Neural progenitor cell (in vitro differentiated cells): ENCODE measurements around the gene LEKR1. TPM values are rescaled to one million over a fixed set of nuclear protein-coding genes. Genes with fewer than 3 reads are reported as not detected.
A peak's percentile ranks its signal among the peaks of the same experiment; 100 is the strongest.

Source experiments
- DNase-seq: peaks from one replicate; pipeline ENCODE4 v3.0.0-alpha.2; 2016; ENCODE audit warnings: low spot score
- H2AFZ ChIP-seq: fragments of 200-600 bp; sonication (generic); replicated peaks from 2 replicates; pipeline ENCODE4 v1.6.1; 2016; ENCODE audit warnings: antibody characterized with exemption
- H3F3A ChIP-seq: fragments of 200-600 bp; sonication (generic); 2 replicates; pipeline ENCODE4 v1.6.1; 2016; ENCODE audit warnings: antibody characterized with exemption, low read depth
- H3K27ac ChIP-seq: fragments of 200-600 bp; sonication (generic); 2 replicates; pipeline ENCODE4 v1.5.1; 2016; ENCODE audit warnings: mild to moderate bottlenecking
- H3K27me3 ChIP-seq: fragments of 200-600 bp; sonication (generic); 2 replicates; pipeline ENCODE4 v1.6.1; 2016; ENCODE audit warnings: mild to moderate bottlenecking, moderate library complexity
- H3K36me3 ChIP-seq: fragments of 200-600 bp; sonication (generic); 2 replicates; pipeline ENCODE4 v1.5.1; 2016
- H3K4me1 ChIP-seq: fragments of 200-600 bp; sonication (generic); 2 replicates; pipeline ENCODE4 v1.6.1; 2016; ENCODE audit warnings: mixed run types
- H3K4me2 ChIP-seq: fragments of 200-600 bp; sonication (generic); 2 replicates; pipeline ENCODE4 v1.6.1; 2016
- H3K4me3 ChIP-seq: fragments of 200-600 bp; sonication (generic); 2 replicates; pipeline ENCODE4 v1.5.1; 2016
- H3K79me2 ChIP-seq: fragments of 200-600 bp; sonication (generic); 2 replicates; pipeline ENCODE4 v1.6.1; 2016; ENCODE audit warnings: low read depth
- H3K9ac ChIP-seq: fragments of 200-600 bp; sonication (generic); 2 replicates; pipeline ENCODE4 v1.6.1; 2016
- H3K9me3 ChIP-seq: fragments of 200-600 bp; sonication (generic); 2 replicates; pipeline ENCODE4 v1.5.1; 2016; ENCODE audit warnings: low read depth
- H4K20me1 ChIP-seq: fragments of 200-600 bp; sonication (generic); 2 replicates; pipeline ENCODE4 v1.6.1; 2016; ENCODE audit warnings: low read depth
- H3K27ac Mint-ChIP-seq: 3 replicates; pipeline ENCODE4 v1.8.0; 2021; ENCODE audit warnings: mixed read lengths
- H3K27me3 Mint-ChIP-seq: 2 replicates; pipeline ENCODE4 v1.8.0; 2022; ENCODE audit warnings: low read depth, mild to moderate bottlenecking, inconsistent platforms, moderate library complexity, mixed read lengths; ENCODE audit not compliant: insufficient read depth
- H3K36me3 Mint-ChIP-seq: 3 replicates; pipeline ENCODE4 v1.8.0; 2021; ENCODE audit warnings: mixed read lengths
- H3K4me1 Mint-ChIP-seq: 3 replicates; pipeline ENCODE4 v1.8.0; 2021; ENCODE audit warnings: mixed read lengths
- H3K4me3 Mint-ChIP-seq: 3 replicates; pipeline ENCODE4 v1.8.0; 2021; ENCODE audit warnings: mild to moderate bottlenecking, moderate library complexity, mixed read lengths
- H3K9me3 Mint-ChIP-seq: 3 replicates; pipeline ENCODE4 v1.8.0; 2020; ENCODE audit warnings: mixed read lengths
- CTCF ChIP-seq: fragments of 200-600 bp; sonication (generic); IDR thresholded peaks from 2 replicates; pipeline ENCODE4 v1.5.1; 2017; ENCODE audit warnings: antibody characterized with exemption, mild to moderate bottlenecking
- EZH2 ChIP-seq: fragments of 200-600 bp; sonication (generic); IDR thresholded peaks from 2 replicates; pipeline ENCODE4 v1.6.1; 2017; ENCODE audit warnings: antibody characterized with exemption, mild to moderate bottlenecking, moderate library complexity
- EZH2phosphoT487 ChIP-seq: fragments of 200-600 bp; sonication (generic); IDR thresholded peaks from 2 replicates; pipeline ENCODE4 v1.6.1; 2017; ENCODE audit warnings: antibody characterized with exemption
- total RNA-seq: library from RNA; depleted of rRNA; stranded (reverse); fragments of >200 nt; gene quantifications from 2 replicates; pipeline ENCODE4 v1.2.3, GENCODE V29; 2015; ENCODE audit warnings: low replicate concordance

LEKR1 gene
- total RNA-seq, 1 donor from 2014 or later = 1.9 TPM

GRCh38 chr3:157070678-157070999 lies 244.5 kb downstream of the LEKR1 start:
- no peaks in the 10 kb centered on the region for H3K79me2 ChIP-seq
- no peak overlapping the region for H3K9ac ChIP-seq
- H3K4me2 ChIP-seq = no peak overlapping the region
- no peaks in the 10 kb centered on the region for H4K20me1 ChIP-seq
- no peaks in the 10 kb centered on the region for H3K9me3 ChIP-seq
- no peak overlapping the region for H3K4me3 ChIP-seq
- no peak for TF ChIP-seq EZH2phosphoT487
- no peak for TF ChIP-seq CTCF
- TF ChIP-seq EZH2 = no peak
- peaks cover 2% of the 10 kb centered on the region for H3K36me3 Mint-ChIP-seq
- H3F3A ChIP-seq = no peaks in the 10 kb centered on the region
- H3K36me3 ChIP-seq = no peaks in the 10 kb centered on the region
- peaks cover 24% of the 10 kb centered on the region for H3K27me3 ChIP-seq
- H2AFZ ChIP-seq = no peak overlapping the region
- H3K9me3 Mint-ChIP-seq = peaks cover 3% of the 10 kb centered on the region
- H3K27ac Mint-ChIP-seq = no peak overlapping the region
- H3K4me1 ChIP-seq = peaks cover 4% of the 10 kb centered on the region
- no peak overlapping the region for H3K27ac ChIP-seq
- peaks cover 8% of the 10 kb centered on the region for H3K27me3 Mint-ChIP-seq
- no peak for DNase-seq
- H3K4me1 Mint-ChIP-seq = peaks cover 28% of the 10 kb centered on the region
- no peak overlapping the region for H3K4me3 Mint-ChIP-seq

- Histone ChIP-seq H3K9ac (no peak overlapping the region), H3K27ac (no peak overlapping the region), H3K36me3 (no peaks in the 10 kb centered on the region), H3K27me3 (peaks cover 11% of the 10 kb centered on the region), H3K4me2 (no peak overlapping the region), H3K4me1 (peaks cover 4% of the 10 kb centered on the region), H2AFZ (no peak overlapping the region), H3K79me2 (no peaks in the 10 kb centered on the region), H3K4me3 (no peak overlapping the region), H3K9me3 (no peaks in the 10 kb centered on the region), H4K20me1 (no peaks in the 10 kb centered on the region), H3F3A (no peaks in the 10 kb centered on the region)
- Mint-ChIP-seq H3K27ac (no peak overlapping the region), H3K4me3 (no peak overlapping the region), H3K36me3 (peaks cover 2% of the 10 kb centered on the region), H3K27me3 (peaks cover 5% of the 10 kb centered on the region), H3K4me1 (peaks cover 25% of the 10 kb centered on the region), H3K9me3 (peaks cover 3% of the 10 kb centered on the region)
- no peak for DNase-seq
- TF ChIP-seq EZH2 (no peak), CTCF (no peak), EZH2phosphoT487 (no peak)
These were observed 245.8 kb downstream of the LEKR1 start for GRCh38 chr3:157071744-157072525.

- H3K4me3 Mint-ChIP-seq = no peak overlapping the region
- TF ChIP-seq EZH2phosphoT487 = no peak
- no peak for TF ChIP-seq CTCF
- no peak for TF ChIP-seq EZH2
- peak overlapping the region; percentile 79 for H3K27ac Mint-ChIP-seq
- no peaks in the 10 kb centered on the region for H3K79me2 ChIP-seq
- no peak overlapping the region for H3K27ac ChIP-seq
- peaks cover 4% of the 10 kb centered on the region for H3K4me1 ChIP-seq
- no peak overlapping the region for H3K9ac ChIP-seq
- peaks cover 8% of the 10 kb centered on the region for H3K27me3 Mint-ChIP-seq
- H3K4me3 ChIP-seq = no peak overlapping the region
- H4K20me1 ChIP-seq = no peaks in the 10 kb centered on the region
- no peaks in the 10 kb centered on the region for H3K36me3 ChIP-seq
- no peak overlapping the region for H3K4me2 ChIP-seq
- H3F3A ChIP-seq = no peaks in the 10 kb centered on the region
- H3K4me1 Mint-ChIP-seq = peaks cover 35% of the 10 kb centered on the region
- no peak overlapping the region for H2AFZ ChIP-seq
- peaks cover 5% of the 10 kb centered on the region for H3K27me3 ChIP-seq
- DNase-seq = no peak
- peaks cover 2% of the 10 kb centered on the region for H3K36me3 Mint-ChIP-seq
- peaks cover 3% of the 10 kb centered on the region for H3K9me3 Mint-ChIP-seq
- no peaks in the 10 kb centered on the region for H3K9me3 ChIP-seq
These were observed 247.7 kb downstream of the LEKR1 start for GRCh38 chr3:157073810-157074209.
